ENCODE measurements around the gene EIF5.

DNA sequence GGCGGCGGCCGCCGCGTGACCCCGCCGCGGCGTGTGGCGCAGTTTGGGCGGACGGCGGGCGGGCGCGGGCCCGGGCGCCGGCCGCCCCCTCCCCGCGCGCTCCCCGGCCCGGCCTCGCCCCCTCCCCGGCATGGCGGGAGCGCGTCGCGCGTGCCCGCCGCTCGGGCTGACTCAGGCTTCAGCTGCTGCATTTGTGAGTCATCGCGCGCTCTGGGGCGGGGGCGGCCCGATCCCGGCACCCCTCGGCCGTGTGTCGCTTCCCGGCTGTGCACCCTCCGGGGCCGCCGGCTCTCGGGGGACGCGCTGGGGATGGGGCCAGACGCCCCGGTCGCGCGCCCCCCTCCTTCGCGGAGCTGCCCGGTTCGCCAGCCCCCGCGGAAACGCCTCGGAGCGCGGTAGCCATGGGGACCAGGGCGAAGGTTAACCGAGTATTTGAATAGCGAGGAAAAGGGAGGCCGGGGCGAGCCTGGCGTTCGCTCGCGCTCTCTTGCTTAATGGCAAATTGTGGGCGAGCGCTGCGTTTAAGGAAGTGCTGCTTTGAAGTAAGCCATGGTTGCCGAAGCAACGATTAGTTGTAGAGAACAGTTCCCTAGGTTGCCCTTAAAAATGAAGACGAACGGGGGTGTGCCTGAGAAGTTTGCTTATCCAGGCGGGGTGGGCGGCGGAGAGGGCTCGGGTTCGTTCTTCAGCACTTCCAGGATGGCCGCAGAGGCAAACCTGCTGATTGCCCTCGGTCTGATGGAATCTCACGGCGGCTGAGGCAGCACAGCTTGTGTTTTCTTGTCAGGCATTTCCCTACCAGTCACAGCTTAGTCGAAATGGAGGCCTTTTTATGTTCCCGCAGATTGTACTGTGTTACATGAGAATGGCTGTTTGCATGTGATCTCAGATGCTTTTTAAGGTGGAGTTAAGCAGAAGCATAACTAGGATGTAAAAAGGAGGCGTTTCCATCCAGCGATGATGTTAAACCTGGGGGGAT, 896 bp downstream of the EIF5 start:
- TF ChIP-seq, protein P1, sequence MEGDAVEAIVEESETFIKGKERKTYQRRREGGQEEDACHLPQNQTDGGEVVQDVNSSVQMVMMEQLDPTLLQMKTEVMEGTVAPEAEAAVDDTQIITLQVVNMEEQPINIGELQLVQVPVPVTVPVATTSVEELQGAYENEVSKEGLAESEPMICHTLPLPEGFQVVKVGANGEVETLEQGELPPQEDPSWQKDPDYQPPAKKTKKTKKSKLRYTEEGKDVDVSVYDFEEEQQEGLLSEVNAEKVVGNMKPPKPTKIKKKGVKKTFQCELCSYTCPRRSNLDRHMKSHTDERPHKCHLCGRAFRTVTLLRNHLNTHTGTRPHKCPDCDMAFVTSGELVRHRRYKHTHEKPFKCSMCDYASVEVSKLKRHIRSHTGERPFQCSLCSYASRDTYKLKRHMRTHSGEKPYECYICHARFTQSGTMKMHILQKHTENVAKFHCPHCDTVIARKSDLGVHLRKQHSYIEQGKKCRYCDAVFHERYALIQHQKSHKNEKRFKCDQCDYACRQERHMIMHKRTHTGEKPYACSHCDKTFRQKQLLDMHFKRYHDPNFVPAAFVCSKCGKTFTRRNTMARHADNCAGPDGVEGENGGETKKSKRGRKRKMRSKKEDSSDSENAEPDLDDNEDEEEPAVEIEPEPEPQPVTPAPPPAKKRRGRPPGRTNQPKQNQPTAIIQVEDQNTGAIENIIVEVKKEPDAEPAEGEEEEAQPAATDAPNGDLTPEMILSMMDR (optimal IDR thresholded peaks at IDR 0.05 in 1 of 3, IDR thresholded peaks at IDR 0.05 in 1 of 3, conservative IDR thresholded peaks at IDR 0.05 in 1 of 3; ENCODE audit: extremely low read depth in 1 of 3, insufficient read depth in 2 of 3, low read length in 3 of 3) = no peak
- no peak for TF ChIP-seq EZH2 (IDR thresholded peaks at IDR 0.05; ENCODE audit: low read length)

All from keratinocyte (primary cell).